Measurements from ENCODE around the gene SNX3. TPM values are rescaled to one million over a fixed set of nuclear protein-coding genes. Genes with fewer than 3 reads are reported as not detected.

SNX3 gene
- total RNA-seq, 2 experiments from 2014 or later: 62.5 to 68.4 TPM

- TF ChIP-seq CTCF (IDR thresholded peaks at IDR 0.05): no peak
- H3K27me3 Mint-ChIP-seq: peaks cover 10% of the 10 kb centered on the region
- H3K9me3 Mint-ChIP-seq: no peaks in the 10 kb centered on the region
- no peaks in the 10 kb centered on the region for H3K4me1 Mint-ChIP-seq (ENCODE audit: low read depth)
- DNase-seq (no peak), ATAC-seq (no peak)
- no peaks in the 10 kb centered on the region for H3K36me3 Mint-ChIP-seq (ENCODE audit: low read depth)
- POLR2A ChIA-PET: no interaction called here
- H3K4me3 Mint-ChIP-seq: no peak overlapping the region
- CTCF ChIA-PET: no interaction called here
- H3K27ac Mint-ChIP-seq: no peak overlapping the region
- intact Hi-C loops (cut with micrococcal nuclease): no loop called here
These were observed 67.0 kb downstream of the SNX3 start for GRCh38 chr6:108193835-108194234.

- Mint-ChIP-seq H3K9me3 (no peaks in the 10 kb centered on the region), H3K27ac (no peak overlapping the region), H3K36me3 (ENCODE audit: low read depth) (no peaks in the 10 kb centered on the region), H3K27me3 (peaks cover 10% of the 10 kb centered on the region), H3K4me3 (no peak overlapping the region), H3K4me1 (ENCODE audit: low read depth) (no peaks in the 10 kb centered on the region)
- DNase-seq (no peak), ATAC-seq (no peak)
- no peak for TF ChIP-seq CTCF (IDR thresholded peaks at IDR 0.05)
- POLR2A ChIA-PET: no interaction called here
- CTCF ChIA-PET: no interaction called here
- intact Hi-C loops (cut with micrococcal nuclease): no loop called here
These were observed 67.7 kb downstream of the SNX3 start for GRCh38 chr6:108193131-108193530.

GRCh38 chr6:108187519-108187918, 73.3 kb downstream of the SNX3 start:
- TF ChIP-seq CTCF (IDR thresholded peaks at IDR 0.05): no peak
- Mint-ChIP-seq H3K4me3 (no peak overlapping the region), H3K9me3 (no peaks in the 10 kb centered on the region), H3K27me3 (peaks cover 12% of the 10 kb centered on the region), H3K4me1 (ENCODE audit: low read depth) (no peaks in the 10 kb centered on the region), H3K36me3 (ENCODE audit: low read depth) (no peaks in the 10 kb centered on the region), H3K27ac (no peak overlapping the region)
- ATAC-seq: no peak
- POLR2A ChIA-PET: no interaction called here
- intact Hi-C loops (cut with micrococcal nuclease): no loop called here
- CTCF ChIA-PET: interaction anchor here (1.0 kb wide), 1 partner anchor 16 kb away, joined by 3 read pairs; no protein-coding TSS in a partner anchor
- DNase-seq: no peak

GRCh38 chr6:108186226-108186625, 74.6 kb downstream of the SNX3 start:
- no peaks in the 10 kb centered on the region for H3K36me3 Mint-ChIP-seq (ENCODE audit: low read depth)
- no peak for ATAC-seq
- ChIA-PET CTCF (no interaction called here), POLR2A (no interaction called here)
- DNase-seq: no peak
- H3K9me3 Mint-ChIP-seq: no peaks in the 10 kb centered on the region
- H3K27ac Mint-ChIP-seq: no peak overlapping the region
- intact Hi-C loops (cut with micrococcal nuclease): no loop called here
- H3K4me1 Mint-ChIP-seq (ENCODE audit: low read depth): no peaks in the 10 kb centered on the region
- H3K4me3 Mint-ChIP-seq: no peak overlapping the region
- peaks cover 17% of the 10 kb centered on the region for H3K27me3 Mint-ChIP-seq
- no peak for TF ChIP-seq CTCF (IDR thresholded peaks at IDR 0.05)

GRCh38 chr6:108180776-108181175, 80.1 kb downstream of the SNX3 start:
- Mint-ChIP-seq H3K9me3 (no peaks in the 10 kb centered on the region), H3K4me1 (ENCODE audit: low read depth) (peaks cover 6% of the 10 kb centered on the region), H3K27me3 (peaks cover 46% of the 10 kb centered on the region), H3K36me3 (ENCODE audit: low read depth) (no peaks in the 10 kb centered on the region), H3K27ac (no peak overlapping the region), H3K4me3 (no peak overlapping the region)
- intact Hi-C loops (cut with micrococcal nuclease): no loop called here
- no peak for TF ChIP-seq CTCF (IDR thresholded peaks at IDR 0.05)
- no peak for DNase-seq
- no peak for ATAC-seq
- ChIA-PET CTCF (interaction anchor here (1.1 kb wide), 1 partner anchor 311 kb away, joined by 3 read pairs; no protein-coding TSS in a partner anchor), POLR2A (interaction anchor here (0.6 kb wide), 2 partner anchors 215 to 930 kb away, joined by 3 read pairs; no protein-coding TSS in a partner anchor)

All from activated CD8-positive, alpha-beta T cell treated with anti-CD3 and anti-CD28 coated beads for 36 hours (primary cell).